Measurements from ENCODE around the gene DOK5. TPM values are rescaled to one million over a fixed set of nuclear protein-coding genes. Genes with fewer than 3 reads are reported as not detected.

The DOK5 gene
- total RNA-seq, 6 experiments from 2014 or later: 0.14 TPM; not detected in 5

DNA sequence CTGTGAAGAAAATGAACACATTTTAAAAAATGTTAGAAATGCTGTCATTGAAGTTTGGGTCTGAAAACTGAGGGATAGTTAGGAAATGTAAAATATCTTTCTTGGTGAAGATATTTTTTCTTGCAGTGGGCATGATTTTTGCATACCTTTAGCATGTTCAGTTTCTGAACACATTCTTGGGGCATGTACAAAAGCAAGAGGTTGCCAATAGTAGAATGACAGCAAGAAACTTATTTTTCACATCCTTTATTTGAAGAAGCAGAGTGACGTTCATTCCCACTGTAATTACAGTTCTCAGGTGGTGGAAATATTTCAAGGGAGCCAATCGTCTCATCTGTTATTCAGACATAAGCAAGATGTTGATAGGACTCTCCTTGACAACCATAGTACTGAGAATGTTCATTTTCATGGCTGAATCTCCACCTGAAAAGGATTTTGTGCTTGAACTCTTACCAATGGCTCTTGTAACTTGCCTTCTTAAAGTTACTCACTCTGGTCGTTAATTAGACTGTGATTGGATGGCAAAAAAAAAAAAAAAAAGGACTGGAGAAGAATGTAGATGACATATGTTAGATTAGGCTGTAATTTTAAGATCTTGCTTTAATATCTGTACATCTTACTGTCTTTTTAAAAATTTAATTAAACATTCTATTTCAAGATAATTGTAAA, 74.4 kb downstream of the DOK5 start:
- Mint-ChIP-seq H3K27ac (no peak overlapping the region), H3K36me3 (ENCODE audit: low read depth) (no peaks in the 10 kb centered on the region), H3K27me3 (ENCODE audit: insufficient read depth) (no peaks in the 10 kb centered on the region), H3K9me3 (peaks cover 17% of the 10 kb centered on the region), H3K4me3 (no peak overlapping the region), H3K4me1 (ENCODE audit: low read depth) (no peaks in the 10 kb centered on the region)
- no peak for DNase-seq
- TF ChIP-seq, protein P1, sequence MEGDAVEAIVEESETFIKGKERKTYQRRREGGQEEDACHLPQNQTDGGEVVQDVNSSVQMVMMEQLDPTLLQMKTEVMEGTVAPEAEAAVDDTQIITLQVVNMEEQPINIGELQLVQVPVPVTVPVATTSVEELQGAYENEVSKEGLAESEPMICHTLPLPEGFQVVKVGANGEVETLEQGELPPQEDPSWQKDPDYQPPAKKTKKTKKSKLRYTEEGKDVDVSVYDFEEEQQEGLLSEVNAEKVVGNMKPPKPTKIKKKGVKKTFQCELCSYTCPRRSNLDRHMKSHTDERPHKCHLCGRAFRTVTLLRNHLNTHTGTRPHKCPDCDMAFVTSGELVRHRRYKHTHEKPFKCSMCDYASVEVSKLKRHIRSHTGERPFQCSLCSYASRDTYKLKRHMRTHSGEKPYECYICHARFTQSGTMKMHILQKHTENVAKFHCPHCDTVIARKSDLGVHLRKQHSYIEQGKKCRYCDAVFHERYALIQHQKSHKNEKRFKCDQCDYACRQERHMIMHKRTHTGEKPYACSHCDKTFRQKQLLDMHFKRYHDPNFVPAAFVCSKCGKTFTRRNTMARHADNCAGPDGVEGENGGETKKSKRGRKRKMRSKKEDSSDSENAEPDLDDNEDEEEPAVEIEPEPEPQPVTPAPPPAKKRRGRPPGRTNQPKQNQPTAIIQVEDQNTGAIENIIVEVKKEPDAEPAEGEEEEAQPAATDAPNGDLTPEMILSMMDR (IDR thresholded peaks at IDR 0.05): no peak

- H3K9me3 Mint-ChIP-seq: peaks cover 16% of the 10 kb centered on the region
- H3K27me3 Mint-ChIP-seq (ENCODE audit: insufficient read depth): no peaks in the 10 kb centered on the region
- no peaks in the 10 kb centered on the region for H3K36me3 Mint-ChIP-seq (ENCODE audit: low read depth)
- no peak overlapping the region for H3K27ac Mint-ChIP-seq
- DNase-seq: no peak
- no peak overlapping the region for H3K4me3 Mint-ChIP-seq
- H3K4me1 Mint-ChIP-seq (ENCODE audit: low read depth): no peaks in the 10 kb centered on the region
- TF ChIP-seq, protein P1 (IDR thresholded peaks at IDR 0.05): no peak
These were observed 75.5 kb downstream of the DOK5 start for GRCh38 chr20:54550776-54551396.

DNA sequence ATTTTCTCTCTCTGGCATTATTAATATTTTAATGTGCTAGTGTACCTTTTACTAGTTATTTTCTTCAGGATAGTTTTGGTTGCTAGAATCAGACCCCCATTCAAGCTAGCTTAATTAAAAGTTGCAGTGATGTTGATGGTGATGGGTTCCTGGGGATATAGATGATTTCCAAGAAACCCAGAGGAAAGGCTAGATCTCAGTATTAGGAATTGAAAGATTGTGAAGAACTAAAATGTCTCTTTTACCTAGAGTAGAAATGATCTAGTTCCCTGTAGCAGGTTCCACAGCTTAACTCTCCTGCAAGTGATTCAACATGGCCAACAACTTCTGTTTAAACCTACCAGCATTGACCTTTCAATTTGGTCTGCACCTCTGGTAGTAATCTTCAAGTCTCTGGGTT, 78.6 kb downstream of the DOK5 start:
- no peak for DNase-seq
- Mint-ChIP-seq H3K27ac (no peak overlapping the region), H3K4me3 (no peak overlapping the region), H3K36me3 (ENCODE audit: low read depth) (no peaks in the 10 kb centered on the region), H3K9me3 (peaks cover 26% of the 10 kb centered on the region), H3K4me1 (ENCODE audit: low read depth) (no peaks in the 10 kb centered on the region), H3K27me3 (ENCODE audit: insufficient read depth) (no peaks in the 10 kb centered on the region)
- TF ChIP-seq, protein P1 (IDR thresholded peaks at IDR 0.05): no peak

- H3K4me1 Mint-ChIP-seq (ENCODE audit: low read depth): no peaks in the 10 kb centered on the region
- TF ChIP-seq, protein P1 (IDR thresholded peaks at IDR 0.05): no peak
- DNase-seq: no peak
- no peaks in the 10 kb centered on the region for H3K27me3 Mint-ChIP-seq (ENCODE audit: insufficient read depth)
- no peak overlapping the region for H3K27ac Mint-ChIP-seq
- H3K4me3 Mint-ChIP-seq: no peak overlapping the region
- peaks cover 22% of the 10 kb centered on the region for H3K9me3 Mint-ChIP-seq
- no peaks in the 10 kb centered on the region for H3K36me3 Mint-ChIP-seq (ENCODE audit: low read depth)
These were observed 79.8 kb downstream of the DOK5 start for GRCh38 chr20:54555150-54555549.

DNA sequence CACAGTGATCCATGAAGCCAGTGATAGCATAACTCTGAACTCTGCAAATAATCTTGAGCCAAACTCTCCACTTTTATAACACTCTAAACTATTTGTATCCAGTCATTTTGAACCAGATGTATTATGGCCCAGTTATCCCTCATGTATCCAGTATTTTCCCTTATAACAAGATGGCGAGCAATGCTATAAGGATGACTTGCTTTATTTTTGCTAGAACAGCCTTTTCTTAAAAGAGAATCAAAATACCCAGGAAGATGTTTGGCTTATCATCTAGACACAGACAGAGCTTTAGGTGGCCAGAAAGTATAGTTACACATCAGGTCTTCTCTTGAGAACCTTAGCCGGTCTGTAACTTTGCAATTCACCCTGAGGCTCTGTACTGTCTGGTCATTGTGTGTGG, 81.0 kb downstream of the DOK5 start:
- no peak overlapping the region for H3K27ac Mint-ChIP-seq
- H3K4me1 Mint-ChIP-seq (ENCODE audit: low read depth): no peaks in the 10 kb centered on the region
- TF ChIP-seq, protein P1 (IDR thresholded peaks at IDR 0.05): no peak
- peaks cover 29% of the 10 kb centered on the region for H3K9me3 Mint-ChIP-seq
- no peak overlapping the region for H3K4me3 Mint-ChIP-seq
- H3K27me3 Mint-ChIP-seq (ENCODE audit: insufficient read depth): no peaks in the 10 kb centered on the region
- H3K36me3 Mint-ChIP-seq (ENCODE audit: low read depth): no peaks in the 10 kb centered on the region
- DNase-seq: no peak
